ENCODE data around the gene CROCC.

The CROCC gene

GRCh38 chr1:17008208-17008855, 86.6 kb downstream of the CROCC start:
- peaks cover 12 to 20% of the 10 kb centered on the region in 2 donors for H3K36me3 ChIP-seq (ENCODE audit: control insufficient read depth in 1 of 2, insufficient read depth in 2 of 2, low read length in 2 of 2)
- H3K4me3 ChIP-seq (ENCODE audit: low read depth in 1 of 2, low read length in 2 of 2): no peak overlapping the region
- no peak overlapping the region for H3K27ac ChIP-seq (ENCODE audit: low read depth, low read length)
- H3K9ac ChIP-seq (ENCODE audit: low read depth in 1 of 2, low read length in 2 of 2): no peak overlapping the region
- no peaks in the 10 kb centered on the region for H3K27me3 ChIP-seq (ENCODE audit: control insufficient read depth in 1 of 2, insufficient read depth in 2 of 2, low read length in 2 of 2)
- H3K9me3 ChIP-seq (ENCODE audit: control insufficient read depth in 1 of 2, low read length in 2 of 2): no peaks in the 10 kb centered on the region
- peaks cover 11 to 20% of the 10 kb centered on the region in 2 donors for H3K4me1 ChIP-seq (ENCODE audit: control insufficient read depth in 1 of 2, insufficient read depth in 2 of 2, low read length in 2 of 2)

- no peak overlapping the region for H3K27ac ChIP-seq (ENCODE audit: low read depth, low read length)
- no peak overlapping the region for H3K4me3 ChIP-seq (ENCODE audit: low read depth in 1 of 2, low read length in 2 of 2)
- H3K27me3 ChIP-seq (ENCODE audit: control insufficient read depth in 1 of 2, insufficient read depth in 2 of 2, low read length in 2 of 2): no peaks in the 10 kb centered on the region
- H3K9me3 ChIP-seq (ENCODE audit: control insufficient read depth in 1 of 2, low read length in 2 of 2): no peaks in the 10 kb centered on the region
- no peak overlapping the region for H3K9ac ChIP-seq (ENCODE audit: low read depth in 1 of 2, low read length in 2 of 2)
- peaks cover 11 to 23% of the 10 kb centered on the region in 2 donors for H3K4me1 ChIP-seq (ENCODE audit: control insufficient read depth in 1 of 2, insufficient read depth in 2 of 2, low read length in 2 of 2)
- peaks cover 5 to 10% of the 10 kb centered on the region in 2 donors for H3K36me3 ChIP-seq (ENCODE audit: control insufficient read depth in 1 of 2, insufficient read depth in 2 of 2, low read length in 2 of 2)
These were observed 88.0 kb downstream of the CROCC start for GRCh38 chr1:17009706-17010105.

GRCh38 chr1:17011092-17011438, 89.3 kb downstream of the CROCC start:
- Histone ChIP-seq H3K9ac (ENCODE audit: low read depth in 1 of 2, low read length in 2 of 2) (peak overlapping the region; percentile 50 to 54), H3K9me3 (ENCODE audit: control insufficient read depth in 1 of 2, low read length in 2 of 2) (no peaks in the 10 kb centered on the region), H3K27ac (ENCODE audit: low read depth, low read length) (no peak overlapping the region), H3K4me3 (ENCODE audit: low read depth in 1 of 2, low read length in 2 of 2) (peak overlapping the region; percentile 65 to 77), H3K4me1 (ENCODE audit: control insufficient read depth in 1 of 2, insufficient read depth in 2 of 2, low read length in 2 of 2) (peaks cover 11 to 23% of the 10 kb centered on the region in 2 donors), H3K27me3 (ENCODE audit: control insufficient read depth in 1 of 2, insufficient read depth in 2 of 2, low read length in 2 of 2) (no peaks in the 10 kb centered on the region), H3K36me3 (ENCODE audit: control insufficient read depth in 1 of 2, insufficient read depth in 2 of 2, low read length in 2 of 2) (no peaks in the 10 kb centered on the region)

GRCh38 chr1:17011439-17012307, 89.9 kb downstream of the CROCC start, which contains the start of gene ATP13A2:
ATP13A2 (minus strand) TSS chr1:17011928; CDS start chr1:17011738, 190 bp downstream.
- H3K4me1 ChIP-seq (ENCODE audit: control insufficient read depth in 1 of 2, insufficient read depth in 2 of 2, low read length in 2 of 2): peaks cover 11 to 23% of the 10 kb centered on the region in 2 donors
- H3K36me3 ChIP-seq (ENCODE audit: control insufficient read depth in 1 of 2, insufficient read depth in 2 of 2, low read length in 2 of 2): no peaks in the 10 kb centered on the region
- H3K27me3 ChIP-seq (ENCODE audit: control insufficient read depth in 1 of 2, insufficient read depth in 2 of 2, low read length in 2 of 2): no peaks in the 10 kb centered on the region
- H3K27ac ChIP-seq (ENCODE audit: low read depth, low read length): no peak within 1 kb of the TSS
- H3K9ac ChIP-seq (ENCODE audit: low read depth in 1 of 2, low read length in 2 of 2): peak within 1 kb of the TSS; percentile 50 to 63
- H3K4me3 ChIP-seq (ENCODE audit: low read depth in 1 of 2, low read length in 2 of 2): peak within 1 kb of the TSS; percentile 76 to 77
- no peaks in the 10 kb centered on the region for H3K9me3 ChIP-seq (ENCODE audit: control insufficient read depth in 1 of 2, low read length in 2 of 2)

- Histone ChIP-seq H3K36me3 (ENCODE audit: control insufficient read depth in 1 of 2, insufficient read depth in 2 of 2, low read length in 2 of 2) (peaks cover under 1 to 1% of the 10 kb centered on the region in 2 donors), H3K4me1 (ENCODE audit: control insufficient read depth in 1 of 2, insufficient read depth in 2 of 2, low read length in 2 of 2) (peaks cover 11 to 23% of the 10 kb centered on the region in 2 donors), H3K27ac (ENCODE audit: low read depth, low read length) (no peak overlapping the region), H3K9me3 (ENCODE audit: control insufficient read depth in 1 of 2, low read length in 2 of 2) (no peaks in the 10 kb centered on the region), H3K4me3 (ENCODE audit: low read depth in 1 of 2, low read length in 2 of 2) (no peak overlapping the region), H3K27me3 (ENCODE audit: control insufficient read depth in 1 of 2, insufficient read depth in 2 of 2, low read length in 2 of 2) (no peaks in the 10 kb centered on the region), H3K9ac (ENCODE audit: low read depth in 1 of 2, low read length in 2 of 2) (no peak overlapping the region)
These were observed 91.2 kb downstream of the CROCC start for GRCh38 chr1:17012775-17013490.

- Histone ChIP-seq H3K36me3 (ENCODE audit: control insufficient read depth in 1 of 2, insufficient read depth in 2 of 2, low read length in 2 of 2) (peaks cover 6 to 9% of the 10 kb centered on the region in 2 donors), H3K4me3 (ENCODE audit: low read depth in 1 of 2, low read length in 2 of 2) (no peak overlapping the region), H3K27ac (ENCODE audit: low read depth, low read length) (no peak overlapping the region), H3K4me1 (ENCODE audit: control insufficient read depth in 1 of 2, insufficient read depth in 2 of 2, low read length in 2 of 2) (peaks cover 11 to 23% of the 10 kb centered on the region in 2 donors), H3K9ac (ENCODE audit: low read depth in 1 of 2, low read length in 2 of 2) (no peak overlapping the region), H3K27me3 (ENCODE audit: control insufficient read depth in 1 of 2, insufficient read depth in 2 of 2, low read length in 2 of 2) (no peaks in the 10 kb centered on the region), H3K9me3 (ENCODE audit: control insufficient read depth in 1 of 2, low read length in 2 of 2) (no peaks in the 10 kb centered on the region)
These were observed 92.0 kb downstream of the CROCC start for GRCh38 chr1:17013491-17014320.

GRCh38 chr1:17014671-17015567, 93.2 kb downstream of the CROCC start:
- Histone ChIP-seq H3K4me3 (ENCODE audit: low read depth in 1 of 2, low read length in 2 of 2) (no peak overlapping the region), H3K9me3 (ENCODE audit: control insufficient read depth in 1 of 2, low read length in 2 of 2) (no peaks in the 10 kb centered on the region), H3K36me3 (ENCODE audit: control insufficient read depth in 1 of 2, insufficient read depth in 2 of 2, low read length in 2 of 2) (peaks cover 16 to 21% of the 10 kb centered on the region in 2 donors), H3K4me1 (ENCODE audit: control insufficient read depth in 1 of 2, insufficient read depth in 2 of 2, low read length in 2 of 2) (peaks cover 11 to 23% of the 10 kb centered on the region in 2 donors), H3K27me3 (ENCODE audit: control insufficient read depth in 1 of 2, insufficient read depth in 2 of 2, low read length in 2 of 2) (no peaks in the 10 kb centered on the region), H3K9ac (ENCODE audit: low read depth in 1 of 2, low read length in 2 of 2) (no peak overlapping the region), H3K27ac (ENCODE audit: low read depth, low read length) (no peak overlapping the region)

- Histone ChIP-seq H3K4me1 (ENCODE audit: control insufficient read depth in 1 of 2, insufficient read depth in 2 of 2, low read length in 2 of 2) (peaks cover 0 to 10% of the 10 kb centered on the region in 2 donors), H3K27ac (ENCODE audit: low read depth, low read length) (no peak overlapping the region)
These were observed 94.6 kb downstream of the CROCC start for GRCh38 chr1:17016317-17016661.

GRCh38 chr1:17017435-17017834, 95.7 kb downstream of the CROCC start:
- no peak overlapping the region for H3K27ac ChIP-seq (ENCODE audit: low read depth, low read length)
- H3K9me3 ChIP-seq (ENCODE audit: control insufficient read depth in 1 of 2, low read length in 2 of 2): no peaks in the 10 kb centered on the region
- no peaks in the 10 kb centered on the region for H3K27me3 ChIP-seq (ENCODE audit: control insufficient read depth in 1 of 2, insufficient read depth in 2 of 2, low read length in 2 of 2)
- no peak overlapping the region for H3K9ac ChIP-seq (ENCODE audit: low read depth in 1 of 2, low read length in 2 of 2)
- no peak overlapping the region for H3K4me3 ChIP-seq (ENCODE audit: low read depth in 1 of 2, low read length in 2 of 2)
- H3K36me3 ChIP-seq (ENCODE audit: control insufficient read depth in 1 of 2, insufficient read depth in 2 of 2, low read length in 2 of 2): peaks cover 32 to 46% of the 10 kb centered on the region in 2 donors
- H3K4me1 ChIP-seq (ENCODE audit: control insufficient read depth in 1 of 2, insufficient read depth in 2 of 2, low read length in 2 of 2): peaks cover 0 to 4% of the 10 kb centered on the region in 2 donors

More at GRCh38 chr1:17016317-17016661, 94.6 kb downstream of the CROCC start:
- Histone ChIP-seq H3K9ac (ENCODE audit: low read depth in 1 of 2, low read length in 2 of 2) (no peak overlapping the region), H3K27me3 (ENCODE audit: control insufficient read depth in 1 of 2, insufficient read depth in 2 of 2, low read length in 2 of 2) (no peaks in the 10 kb centered on the region), H3K4me3 (ENCODE audit: low read depth in 1 of 2, low read length in 2 of 2) (no peak overlapping the region), H3K9me3 (ENCODE audit: control insufficient read depth in 1 of 2, low read length in 2 of 2) (no peaks in the 10 kb centered on the region), H3K36me3 (ENCODE audit: control insufficient read depth in 1 of 2, insufficient read depth in 2 of 2, low read length in 2 of 2) (peaks cover 26 to 34% of the 10 kb centered on the region in 2 donors)

Measured in duodenal mucosa (tissue), 2 donors.